T-helper 1 cell (primary cell): ENCODE results near the gene CDPF1.
"Not testable (repeated sequence)": the region's sequence is repeated elsewhere in the genome, so short reads cannot be mapped to it uniquely, and the experiment has no call there.

Experiments used
- DNase-seq, 5 donors: peaks; one replicate each; pipeline ENCODE4 v3.0.0-alpha.2; 2012 to 2020

CDPF1 gene

DNA sequence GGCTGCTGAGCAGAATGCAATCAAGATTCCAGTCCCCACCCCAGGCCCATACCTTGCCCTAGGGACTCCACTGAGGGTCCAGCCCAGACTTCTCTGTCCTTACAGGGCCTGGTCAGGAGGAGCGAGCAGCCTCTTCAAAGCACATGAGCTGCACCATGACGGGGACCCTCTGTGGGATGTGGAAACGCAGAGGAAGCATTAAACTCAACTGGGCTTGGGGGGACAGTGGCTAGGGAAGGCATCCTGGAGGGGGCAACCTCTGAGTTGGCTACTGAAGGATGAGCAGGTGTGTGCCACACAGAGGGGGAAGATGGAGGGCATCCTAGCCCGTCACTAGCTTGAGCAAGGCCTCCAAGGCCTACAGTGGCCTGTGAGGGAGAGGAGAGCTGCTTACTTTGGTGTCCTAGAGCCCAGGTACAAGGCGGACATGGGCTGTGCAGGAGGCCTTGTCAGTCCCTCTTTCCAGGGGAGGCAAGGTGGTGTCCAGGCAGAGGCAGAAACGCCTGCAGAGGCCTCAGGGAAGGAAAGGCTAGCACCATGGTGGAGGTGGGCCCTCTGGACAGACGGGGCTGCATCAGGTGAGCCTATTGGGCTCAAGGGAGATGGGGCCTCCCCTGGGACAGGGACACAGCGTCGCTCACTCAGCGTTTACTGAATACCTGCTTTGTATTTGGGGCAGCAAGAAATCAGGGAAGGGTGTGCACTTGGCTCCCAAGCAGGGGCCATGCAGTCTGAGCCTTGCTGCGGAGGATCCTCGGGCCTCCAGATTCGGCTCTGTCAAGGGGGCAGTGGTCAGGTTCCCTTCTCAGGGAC lies 32.0 kb upstream of the CDPF1 start:
- DNase-seq: no peak

GRCh38 chr22:46280999-46281623 lies 31.0 kb upstream of the CDPF1 start:
- DNase-seq: no peak

- no peak for DNase-seq
These were observed 30.1 kb upstream of the CDPF1 start for GRCh38 chr22:46280063-46280817.

DNA sequence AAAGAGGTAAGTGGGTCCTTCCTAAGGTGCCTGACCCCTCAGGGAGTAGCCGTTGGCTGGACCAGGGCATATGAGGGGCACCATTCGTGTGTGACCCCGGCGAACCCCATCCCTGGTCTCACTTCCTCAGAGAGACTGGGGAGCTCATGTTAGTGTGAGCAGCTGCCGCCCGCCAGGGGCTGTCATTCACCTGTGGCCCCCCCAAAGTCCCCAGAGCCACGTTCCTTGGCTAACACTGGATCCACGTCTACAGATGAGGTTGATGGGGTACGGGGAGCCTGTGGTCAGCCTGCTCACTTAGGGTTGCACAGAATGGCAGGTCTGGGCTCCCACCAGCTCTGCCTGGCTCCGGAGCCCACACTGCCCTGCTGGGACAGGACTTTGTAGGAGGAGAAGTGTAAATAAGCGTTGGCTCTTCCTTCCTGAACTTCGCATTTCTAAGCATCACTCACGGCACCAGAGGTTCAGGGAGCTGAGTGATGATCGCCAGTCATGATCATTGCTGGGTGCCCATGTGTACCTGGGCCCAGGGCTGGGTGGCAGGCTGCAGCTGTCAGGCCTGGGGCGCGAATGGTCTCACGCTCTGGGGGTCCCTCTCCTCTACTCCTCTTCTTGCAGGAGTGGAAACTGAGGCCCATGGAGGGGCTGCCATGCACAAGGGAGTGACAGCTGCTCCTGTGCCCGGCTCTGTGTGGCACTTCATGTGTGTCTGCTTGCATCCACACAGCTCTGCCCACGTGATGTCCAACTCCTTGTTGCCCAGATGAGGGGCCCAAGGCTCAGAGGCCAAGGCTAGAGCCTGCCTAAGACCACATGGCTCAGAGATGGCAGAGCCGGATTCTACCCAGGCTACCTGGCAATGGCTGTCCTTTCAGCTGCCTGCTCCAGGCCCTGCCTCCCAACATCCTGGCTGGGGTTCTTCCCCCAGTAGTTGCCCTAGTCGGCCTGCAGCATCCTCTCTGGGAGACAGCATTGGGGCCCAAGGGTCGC lies 28.9 kb upstream of the CDPF1 start:
- DNase-seq: no peak

GRCh38 chr22:46276563-46276962 lies 26.5 kb upstream of the CDPF1 start:
- DNase-seq: no peak

DNA sequence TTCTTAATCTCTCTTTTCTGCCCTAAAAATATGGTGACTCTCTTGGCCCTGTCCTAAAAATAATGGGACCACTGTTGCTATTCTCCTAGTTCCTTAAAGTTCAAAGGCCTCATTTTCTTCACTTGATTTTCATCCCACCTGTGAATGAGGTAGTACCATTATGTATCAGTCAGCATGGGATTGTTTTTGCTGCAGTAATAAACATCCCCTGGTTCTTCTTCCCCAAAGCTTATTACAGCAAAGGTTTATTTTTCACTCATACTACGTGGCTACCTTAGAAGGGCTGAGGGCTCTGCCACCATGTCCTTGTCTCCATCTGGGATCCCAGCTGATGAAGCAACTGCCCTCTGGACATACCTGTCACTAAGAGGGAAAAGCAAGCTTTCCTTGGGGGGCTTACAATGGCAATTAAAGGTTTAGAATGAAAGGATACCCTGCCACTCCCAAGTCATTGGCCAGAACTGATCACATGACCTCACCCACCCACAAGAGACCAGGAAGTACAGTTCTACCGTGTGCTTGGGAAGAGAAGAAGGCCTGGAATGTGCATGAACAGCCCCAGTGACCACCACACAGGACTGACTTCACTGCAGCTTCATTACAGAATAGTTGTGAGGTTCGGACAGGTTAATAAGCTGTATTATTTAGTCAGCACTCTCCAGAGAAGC lies 25.5 kb upstream of the CDPF1 start:
- no peak for DNase-seq

GRCh38 chr22:46274381-46274780 lies 24.3 kb upstream of the CDPF1 start:
- DNase-seq: no peak

- no peak for DNase-seq
These were observed 23.5 kb upstream of the CDPF1 start for GRCh38 chr22:46273432-46274148.

GRCh38 chr22:46272762-46273431 lies 22.8 kb upstream of the CDPF1 start:
- DNase-seq: no peak

DNA sequence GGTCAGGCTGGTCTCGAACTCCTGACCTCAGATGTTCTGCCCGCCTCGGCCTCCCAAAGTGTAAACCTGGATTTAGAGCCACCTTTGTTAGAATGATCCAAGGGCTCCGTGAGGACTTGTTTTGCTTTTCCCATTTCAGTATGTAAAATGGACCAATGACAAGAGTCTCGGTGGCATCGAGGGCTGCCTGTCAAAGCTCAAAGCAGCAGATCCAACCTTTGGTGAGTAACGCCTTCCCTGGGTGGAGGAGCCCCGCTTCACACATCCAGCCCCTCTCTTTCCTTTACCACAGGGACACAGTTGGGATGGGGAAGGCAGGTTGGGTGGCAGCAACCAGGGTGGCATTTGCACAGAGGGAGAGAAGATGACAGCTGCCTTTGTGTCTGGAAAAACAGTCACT lies 22.1 kb upstream of the CDPF1 start:
- DNase-seq: no peak

DNA sequence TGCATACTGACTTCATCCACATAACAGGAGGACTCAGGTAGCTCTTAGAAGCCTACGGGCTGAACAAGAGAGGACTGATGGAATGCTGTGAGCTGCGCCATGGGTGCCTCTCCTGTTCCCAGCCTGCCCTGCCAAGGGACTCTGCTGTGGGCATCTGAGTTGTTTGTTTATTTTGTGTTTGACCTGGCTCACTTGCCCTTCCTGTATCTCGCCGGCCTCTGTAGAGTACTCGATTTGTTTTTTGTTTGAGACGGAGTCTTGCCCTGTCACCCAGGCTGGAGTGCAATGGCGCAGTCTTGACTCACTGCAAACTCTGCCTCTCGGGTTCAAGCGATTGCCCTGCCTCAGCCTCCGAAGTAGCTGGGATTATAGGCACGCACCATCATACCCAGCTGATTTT lies 19.5 kb upstream of the CDPF1 start:
- no peak for DNase-seq

DNA sequence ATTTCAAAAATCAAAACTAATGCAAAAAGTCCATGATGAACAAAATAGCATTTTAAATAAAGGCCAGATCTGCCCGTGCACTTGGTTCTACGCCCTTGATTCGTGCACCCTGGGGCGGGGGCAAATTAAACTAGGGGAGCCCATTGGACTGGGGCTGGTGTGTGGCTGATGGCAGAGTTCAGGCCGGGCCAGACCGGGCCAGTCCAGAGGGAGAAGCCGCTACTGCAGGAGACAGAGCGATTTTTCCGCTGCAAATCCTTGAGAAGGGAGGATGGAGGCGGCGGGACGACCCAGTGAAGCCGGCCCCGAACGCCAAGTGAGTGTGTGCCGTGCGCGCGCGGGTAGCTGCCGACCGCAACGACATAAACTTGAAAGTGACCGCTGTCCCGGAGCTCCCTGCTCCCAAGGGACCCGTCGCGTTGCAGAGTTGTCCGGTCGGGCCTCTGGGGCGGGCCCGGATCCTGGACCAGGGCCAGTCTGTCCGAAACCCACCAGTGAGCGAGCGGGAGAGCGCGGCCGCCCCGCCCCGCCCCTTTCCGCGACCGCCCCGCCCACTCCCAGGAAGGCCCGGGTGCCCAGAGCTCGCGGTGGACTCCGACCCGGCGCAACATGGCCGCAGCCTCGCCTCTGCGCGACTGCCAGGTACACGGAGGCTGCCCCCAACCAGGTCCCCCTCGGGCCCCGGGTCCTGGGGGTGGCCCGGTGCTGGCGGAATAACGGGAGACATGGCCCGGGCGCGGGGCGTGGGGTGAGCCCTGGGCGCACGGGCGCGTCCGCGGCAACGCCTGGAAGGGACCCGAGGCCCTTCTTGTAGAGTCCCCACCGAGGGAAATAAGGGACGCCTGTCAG lies 17.6 kb upstream of the CDPF1 start, which contains the start of gene TTC38:
TTC38 (plus strand) TSS at position 578 of the 849 bp plus-strand sequence; CDS start at position 610, 32 bp downstream.
- peak; percentile 24 to 62 (median 46) for DNase-seq

GRCh38 chr22:46265627-46266026 lies 15.5 kb upstream of the CDPF1 start:
- not testable (repeated sequence) for DNase-seq

- DNase-seq: not testable (repeated sequence)
These were observed 14.4 kb upstream of the CDPF1 start for GRCh38 chr22:46264520-46264919.

DNA sequence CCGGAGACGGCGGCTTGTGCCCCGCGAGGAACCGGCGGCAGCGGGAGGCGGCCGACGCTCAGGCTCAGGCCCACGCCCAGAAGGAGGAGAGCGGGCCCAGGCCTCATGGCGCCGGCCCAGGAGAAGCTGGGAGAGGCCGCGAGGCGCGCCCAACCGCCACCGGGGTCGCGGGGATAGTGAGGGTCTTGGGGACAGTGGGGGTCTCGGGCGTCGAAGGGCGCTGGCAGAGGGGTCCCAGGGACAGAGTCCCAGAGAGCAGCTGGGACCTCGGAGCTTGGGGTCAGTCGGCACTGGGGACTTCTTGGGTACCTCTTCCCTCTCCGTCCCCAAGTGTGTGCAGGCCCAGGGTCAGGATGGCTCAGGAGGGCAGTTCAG lies 13.1 kb upstream of the CDPF1 start, which contains the start of gene PKDREJ:
PKDREJ (minus strand) TSS at position 128 of the 375 bp plus-strand sequence; CDS start at position 107, 21 bp downstream.
- DNase-seq: no peak

GRCh38 chr22:46262449-46263215 lies 12.5 kb upstream of the CDPF1 start:
- peak in 2 of 5 donors; percentile 5 to 38 for DNase-seq

- no peak for DNase-seq
These were observed 9.9 kb upstream of the CDPF1 start for GRCh38 chr22:46260038-46260437.

- DNase-seq: no peak
These were observed 9.3 kb upstream of the CDPF1 start for GRCh38 chr22:46259374-46259773.
